AG08395 (cell line): ENCODE measurements around the gene KRTAP19-6.
"Not testable (repeated sequence)": the region's sequence is repeated elsewhere in the genome, so short reads cannot be mapped to it uniquely, and the experiment has no call there.

ENCODE experiments used
- DNase-seq: peaks from one replicate; pipeline ENCODE4 v3.0.0; 2012; ENCODE audit warnings: mixed read lengths, low spot score

Gene KRTAP19-6

GRCh38 chr21:30541764-30542163, at the start of gene KRTAP19-6:
Gene KRTAP19-6, minus strand, starts transcription at chr21:30541864. Its CDS starts 31 bp downstream, at chr21:30541833.
- no peak for DNase-seq

- no peak for DNase-seq
Observed at GRCh38 chr21:30590297-30590696, 48.6 kb upstream of the KRTAP19-6 start, which contains the start of gene KRTAP22-2. Gene KRTAP22-2, minus strand, starts transcription at chr21:30590397.

- no peak for DNase-seq
Observed at GRCh38 chr21:30582870-30583269, 41.2 kb upstream of the KRTAP19-6 start.

GRCh38 chr21:30580132-30580531, 38.5 kb upstream of the KRTAP19-6 start:
- no peak for DNase-seq

DNA sequence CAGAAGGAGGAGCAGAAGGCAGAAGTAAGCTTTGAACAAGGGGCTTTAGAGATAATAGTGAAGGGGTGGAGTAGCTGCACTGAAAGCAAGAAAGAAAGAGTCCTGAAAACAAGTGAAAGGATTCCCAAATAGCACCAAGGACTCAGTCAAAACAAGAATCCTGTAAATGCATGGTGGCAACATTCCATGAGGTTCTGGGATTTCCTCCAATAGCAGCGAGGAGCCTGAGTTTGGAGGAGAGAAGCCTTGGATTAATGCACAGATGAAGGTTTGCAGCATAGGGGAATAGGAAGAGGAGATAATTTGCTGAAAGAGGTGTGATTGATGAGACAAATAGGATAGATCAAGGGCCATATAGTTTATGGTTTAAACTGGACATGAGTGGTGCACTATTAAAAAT, 37.7 kb upstream of the KRTAP19-6 start:
- no peak for DNase-seq

DNA sequence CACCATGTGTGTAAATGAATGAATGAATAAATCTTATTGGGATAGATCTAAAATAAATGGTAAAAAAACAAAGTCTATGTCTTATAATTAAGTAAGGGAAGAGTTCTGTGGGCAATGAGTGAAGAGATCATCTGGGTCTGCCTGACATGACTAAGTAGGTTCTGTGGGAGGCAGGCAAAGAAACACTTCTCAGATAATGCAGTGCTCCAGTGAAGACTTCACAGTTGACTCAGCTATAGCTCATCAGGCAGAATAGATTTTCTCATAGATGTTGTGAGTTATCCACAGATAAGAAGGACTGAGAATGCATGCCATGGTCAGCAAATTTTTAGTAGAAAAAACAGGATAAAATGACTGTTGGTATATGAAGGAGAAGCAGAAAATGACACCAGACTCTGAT, 36.1 kb upstream of the KRTAP19-6 start:
- no peak for DNase-seq

DNA sequence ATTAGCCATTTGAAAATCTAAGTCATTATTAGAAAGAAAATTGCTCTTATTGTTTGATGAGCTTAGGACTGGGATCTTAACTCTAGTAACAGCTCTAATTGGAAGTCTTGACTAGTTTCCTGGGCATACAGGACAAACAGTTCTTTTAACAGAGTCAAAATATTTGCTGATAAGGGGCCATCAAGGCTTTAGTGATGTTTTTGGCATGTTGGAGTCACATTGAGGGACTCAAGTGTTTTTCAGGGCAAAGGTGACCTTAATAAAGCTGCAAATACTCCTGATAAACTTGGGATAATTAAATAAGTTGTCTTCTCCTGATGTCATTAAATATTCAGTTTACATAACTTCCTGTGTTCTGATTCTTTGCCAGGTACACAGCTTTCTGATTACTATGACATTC, 26.0 kb upstream of the KRTAP19-6 start:
- no peak for DNase-seq

GRCh38 chr21:30563630-30564029, 22.0 kb upstream of the KRTAP19-6 start:
- no peak for DNase-seq

GRCh38 chr21:30563072-30563471, 21.4 kb upstream of the KRTAP19-6 start:
- DNase-seq = no peak

GRCh38 chr21:30561957-30562356, 20.3 kb upstream of the KRTAP19-6 start:
- DNase-seq = no peak

DNA sequence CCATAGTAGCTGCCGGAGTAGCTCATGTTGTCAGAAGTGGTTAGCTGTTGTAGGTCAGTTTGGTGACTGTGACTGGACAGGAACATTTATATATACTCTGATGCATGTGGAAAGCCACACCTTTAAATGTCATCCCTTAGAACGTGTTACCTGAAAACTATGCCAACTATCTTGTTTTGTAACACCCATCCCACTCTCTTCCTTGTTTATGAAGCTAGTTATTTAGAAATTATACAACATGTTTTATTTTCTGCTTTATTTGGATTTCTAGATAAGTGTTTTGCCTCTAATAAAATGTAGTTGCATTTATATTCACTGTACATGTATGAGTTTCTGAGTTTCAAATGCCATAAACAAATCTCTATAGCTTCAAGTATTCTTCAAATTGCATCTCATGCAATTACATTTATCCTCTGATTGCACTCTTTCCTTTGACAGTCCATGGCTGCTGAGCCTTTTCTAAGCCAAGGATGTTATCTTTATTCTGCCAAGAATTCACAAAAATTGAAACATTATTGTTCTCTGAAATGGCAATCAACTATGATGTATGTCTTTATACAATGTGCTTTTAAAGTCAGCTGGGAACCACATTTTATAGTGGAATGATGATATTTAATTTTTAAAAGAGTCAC, 19.7 kb upstream of the KRTAP19-6 start, which contains the start of gene KRTAP19-7:
Gene KRTAP19-7 (minus strand): TSS at position 51 of the 632 bp plus-strand sequence. CDS start 25 bp downstream, at position 26.
- no peak for DNase-seq

- no peak for DNase-seq
Observed at GRCh38 chr21:30555095-30555494, 13.4 kb upstream of the KRTAP19-6 start.

GRCh38 chr21:30552782-30553181, 11.1 kb upstream of the KRTAP19-6 start:
- no peak for DNase-seq

GRCh38 chr21:30518876-30519275, 22.8 kb downstream of the KRTAP19-6 start:
- DNase-seq = no peak

GRCh38 chr21:30515681-30516080, 26.0 kb downstream of the KRTAP19-6 start:
- DNase-seq = no peak

- not testable (repeated sequence) for DNase-seq
Observed at GRCh38 chr21:30505621-30506205, 36.0 kb downstream of the KRTAP19-6 start.

DNA sequence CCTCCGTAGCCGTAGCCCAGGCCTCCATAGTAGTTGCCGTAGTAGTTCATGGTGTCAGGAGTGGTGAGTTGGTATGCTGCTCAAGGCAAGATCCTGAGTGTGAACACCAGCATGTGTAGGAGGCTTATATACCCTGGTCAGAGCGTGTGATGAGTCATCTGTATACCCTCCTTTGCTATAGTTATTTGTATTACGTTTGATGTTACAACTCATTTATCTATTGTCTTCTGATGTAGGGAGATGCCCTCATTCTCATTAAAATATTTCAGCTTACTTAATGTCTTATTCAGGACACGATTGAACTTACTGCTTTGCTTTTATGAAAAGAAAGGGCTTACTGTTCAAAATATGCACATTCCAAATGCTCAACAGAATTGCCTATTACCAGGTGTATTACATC, 39.6 kb downstream of the KRTAP19-6 start, which contains the start of gene KRTAP19-5:
Gene KRTAP19-5 (minus strand): TSS at position 101 of the 400 bp plus-strand sequence. CDS start 51 bp downstream, at position 50.
- no peak for DNase-seq

- no peak for DNase-seq
Observed at GRCh38 chr21:30497065-30497464, 44.6 kb downstream of the KRTAP19-6 start, which contains the start of gene KRTAP19-4. Gene KRTAP19-4, minus strand, starts transcription at chr21:30497165. Its CDS starts 55 bp downstream, at chr21:30497110.

GRCh38 chr21:30491963-30492428, 49.7 kb downstream of the KRTAP19-6 start, which contains the start of gene KRTAP19-3:
Gene KRTAP19-3, minus strand, starts transcription at chr21:30492013. Its CDS starts 56 bp downstream, at chr21:30491957.
- DNase-seq = no peak
